Breast epithelium (tissue), 4 donors: ENCODE measurements around the gene STAT3. TPM values are rescaled to one million over a fixed set of nuclear protein-coding genes. Genes with fewer than 3 reads are reported as not detected.

Source experiments
- DNase-seq, 2 donors: peaks; one replicate each; pipeline ENCODE4 v3.0.0-alpha.2; 2019; ENCODE audit warnings: low spot score in 2 of 2
- H3K27ac ChIP-seq, 2 donors: fragments of 200-600 bp; sonication (generic) in 1 of 2; one replicate each; pipeline ENCODE4 v1.5.1; 2016 to 2019; ENCODE audit warnings: mild to moderate bottlenecking in 1 of 2
- H3K27me3 ChIP-seq, 2 donors: fragments of 200-600 bp; sonication (generic) in 1 of 2; one replicate each; pipeline versions ENCODE4 v1.5.1 to v1.6.0; 2017 to 2019; ENCODE audit warnings: control low read depth in 1 of 2, mild to moderate bottlenecking in 1 of 2
- H3K36me3 ChIP-seq: fragments of 200-600 bp; one replicate; pipeline ENCODE4 v1.5.1; 2019
- H3K4me1 ChIP-seq, 2 donors: fragments of 200-600 bp; sonication (generic); one replicate each; pipeline ENCODE4 v1.5.1; 2016 to 2019; ENCODE audit warnings: control low read depth in 1 of 2
- H3K4me3 ChIP-seq, 3 donors: fragments of 200-600 bp; sonication (generic); 1 replicate in 2 of 3; 2 replicates in 1 of 3; pipeline ENCODE4 v1.5.1; 2016 to 2019; ENCODE audit warnings: mild to moderate bottlenecking in 3 of 3, moderate library complexity in 2 of 3
- H3K9me3 ChIP-seq, 2 donors: fragments of 200-600 bp; sonication (generic) in 1 of 2; one replicate each; pipeline ENCODE4 v1.5.1; 2016 to 2019; ENCODE audit warnings: control low read depth in 1 of 2
- POLR2A ChIP-seq: fragments of 450-650 bp; IDR thresholded peaks from one replicate; pipeline ENCODE4 v1.6.1; 2016; ENCODE audit warnings: antibody characterized with exemption, mild to moderate bottlenecking, moderate library complexity
- POLR2AphosphoS5 ChIP-seq, 3 donors: sonication (generic); formaldehyde crosslinking; IDR thresholded peaks; one replicate each; pipeline ENCODE4 v1.6.1; 2017; ENCODE audit warnings: antibody characterized with exemption in 3 of 3
- intact Hi-C: fragments of 100-400 bp; cut with DNase I; formaldehyde crosslinking; loops from one replicate; pipeline ENCODE4 v1.15.1; 2023; ENCODE audit warnings: low total_unique reads
- total RNA-seq, 3 donors: library from RNA; depleted of rRNA; stranded (reverse); fragments of >200 nt; gene quantifications; one replicate each; pipeline ENCODE4 v1.1.0, GENCODE V29; 2016
- TF ChIP-seq, protein P1 (sequence below), 3 donors: fragments of 450-650 bp; IDR thresholded peaks; one replicate each; pipeline ENCODE4 v1.5.1; 2016 to 2017; ENCODE audit warnings: antibody characterized with exemption in 3 of 3, mild to moderate bottlenecking in 3 of 3, moderate library complexity in 3 of 3

Gene STAT3
- total RNA-seq, 3 donors from 2014 or later = 193 to 322 (median 238) TPM

DNA sequence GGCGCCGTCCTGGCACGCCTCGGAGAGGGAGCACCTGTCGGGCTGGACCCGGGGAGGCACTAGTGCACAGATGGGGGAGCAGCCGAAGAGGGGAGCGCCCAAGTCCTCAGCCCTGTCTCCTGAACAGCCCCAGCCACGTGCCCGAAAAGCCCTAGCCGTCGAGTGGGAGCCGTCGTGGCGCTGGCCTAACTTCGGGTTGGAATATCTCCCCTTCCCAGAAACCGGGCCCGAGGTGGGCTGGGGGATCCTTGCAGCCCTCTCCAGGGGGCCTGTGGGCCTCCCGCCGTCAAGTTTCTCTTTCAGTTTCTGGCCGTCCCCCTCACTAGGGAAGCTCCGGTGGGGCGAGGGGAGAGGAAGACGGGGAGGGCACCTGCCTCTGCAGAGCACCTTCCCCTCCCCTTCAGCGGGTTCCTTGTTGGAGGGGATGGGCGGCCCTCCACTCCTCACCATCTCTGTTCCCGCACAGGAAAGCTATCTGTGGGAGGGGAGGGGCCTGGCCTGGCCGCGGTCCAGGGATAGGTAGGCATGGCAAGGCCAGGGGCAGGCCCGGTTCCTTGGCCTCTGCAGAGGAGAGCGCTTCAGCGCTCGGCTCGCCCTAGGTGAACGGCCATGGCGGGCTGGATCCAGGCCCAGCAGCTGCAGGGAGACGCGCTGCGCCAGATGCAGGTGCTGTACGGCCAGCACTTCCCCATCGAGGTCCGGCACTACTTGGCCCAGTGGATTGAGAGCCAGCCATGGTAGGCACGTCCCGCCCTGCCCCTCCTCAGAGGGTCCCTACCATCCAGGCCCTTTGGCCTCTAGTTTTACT lies 99.2 kb downstream of the STAT3 start:
- H3K27ac ChIP-seq = peak overlapping the region; percentile 91 to 92
- H3K4me3 ChIP-seq = peak overlapping the region; percentile 75 to 91 (median 77)
- H3K4me1 ChIP-seq = peaks cover 13% of the 10 kb centered on the region in 2 donors
- intact Hi-C loops = no loop called here
- H3K36me3 ChIP-seq = no peaks in the 10 kb centered on the region
- no peaks in the 10 kb centered on the region for H3K9me3 ChIP-seq
- DNase-seq = peak in 1 of 2 donors; percentile 48
- TF ChIP-seq POLR2A (no peak), POLR2AphosphoS5 (IDR thresholded peaks at IDR 0.05) (peak in 1 of 3 donors; percentile 25)
- no peaks in the 10 kb centered on the region for H3K27me3 ChIP-seq

DNA sequence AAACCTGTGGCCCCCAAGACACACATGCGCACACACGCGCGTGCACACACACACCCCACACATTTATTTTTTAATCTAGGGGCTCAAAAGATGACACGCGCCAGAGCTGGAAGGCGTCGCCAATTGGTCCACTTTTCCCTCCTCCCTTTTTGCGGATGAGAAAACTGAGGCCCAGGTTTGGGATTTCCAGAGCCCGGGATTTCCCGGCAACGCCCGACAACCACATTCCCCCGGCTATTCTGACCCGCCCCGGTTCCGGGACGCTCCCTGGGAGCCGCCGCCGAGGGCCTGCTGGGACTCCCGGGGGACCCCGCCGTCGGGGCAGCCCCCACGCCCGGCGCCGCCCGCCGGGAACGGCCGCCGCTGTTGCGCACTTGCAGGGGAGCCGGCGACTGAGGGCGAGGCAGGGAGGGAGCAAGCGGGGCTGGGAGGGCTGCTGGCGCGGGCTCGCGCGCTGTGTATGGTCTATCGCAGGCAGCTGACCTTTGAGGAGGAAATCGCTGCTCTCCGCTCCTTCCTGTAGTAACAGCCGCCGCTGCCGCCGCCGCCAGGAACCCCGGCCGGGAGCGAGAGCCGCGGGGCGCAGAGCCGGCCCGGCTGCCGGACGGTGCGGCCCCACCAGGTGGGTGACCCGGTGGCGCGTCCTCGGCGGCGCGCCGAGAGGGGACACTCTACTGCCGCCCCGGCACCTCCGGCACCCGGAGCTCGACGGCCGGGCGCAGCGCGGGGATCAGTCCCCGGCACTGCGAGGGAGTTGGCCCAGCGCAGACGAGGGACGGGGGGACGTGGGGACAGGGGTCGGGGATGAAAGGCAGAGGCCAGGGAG lies 100.1 kb downstream of the STAT3 start, which contains the start of gene STAT5A:
Gene STAT5A, plus strand, starts transcription at position 522 of the 826 bp plus-strand sequence. CDS start 914 bp downstream, outside the sequence.
- TF ChIP-seq POLR2AphosphoS5 (IDR thresholded peaks at IDR 0.05) (peak in 2 of 3 donors; percentile 77 to 87), POLR2A (no peak)
- H3K36me3 ChIP-seq = no peaks in the 10 kb centered on the region
- intact Hi-C loops = no loop called here
- no peaks in the 10 kb centered on the region for H3K27me3 ChIP-seq
- DNase-seq = peak; percentile 89 to 93
- peak within 1 kb of the TSS; percentile 91 to 92 for H3K27ac ChIP-seq
- H3K4me1 ChIP-seq = peaks cover 16 to 20% of the 10 kb centered on the region in 2 donors
- no peaks in the 10 kb centered on the region for H3K9me3 ChIP-seq
- H3K4me3 ChIP-seq = peak within 1 kb of the TSS; percentile 75 to 91 (median 77)

DNA sequence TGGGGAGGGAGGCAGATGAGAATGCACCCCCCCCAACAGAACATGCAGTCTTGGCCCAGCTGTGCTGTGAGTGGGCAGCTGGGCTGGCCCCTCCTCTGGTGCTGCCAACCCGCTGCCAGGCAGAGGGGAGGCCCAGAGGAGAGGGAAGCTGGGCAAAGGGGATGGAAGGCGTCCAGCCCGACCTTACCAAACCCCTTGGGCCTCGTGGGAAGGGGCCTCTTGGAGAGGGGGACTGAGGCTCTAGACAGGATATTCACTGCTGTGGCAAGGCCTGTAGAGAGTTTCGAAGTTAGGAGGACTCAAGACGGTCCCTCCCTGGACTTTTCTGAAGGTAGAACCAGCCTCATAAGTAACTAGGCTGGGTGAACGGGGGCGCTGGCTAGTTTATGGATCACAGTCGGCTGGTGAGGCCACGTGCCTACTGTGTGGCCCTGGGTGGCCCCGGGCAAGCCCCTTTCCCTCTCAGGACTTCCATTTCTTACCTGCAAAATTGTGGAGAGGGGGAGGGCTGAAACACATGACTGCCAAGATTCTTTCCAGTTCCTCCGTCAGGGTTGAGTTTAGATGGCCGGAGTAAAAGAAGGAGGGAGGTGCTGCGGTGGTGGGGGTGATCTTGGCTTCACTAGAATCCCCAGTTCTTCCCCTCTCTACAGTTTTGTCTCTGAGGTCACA lies 100.8 kb downstream of the STAT3 start:
- H3K9me3 ChIP-seq = no peaks in the 10 kb centered on the region
- H3K4me1 ChIP-seq = peaks cover 18 to 27% of the 10 kb centered on the region in 2 donors
- H3K4me3 ChIP-seq = peak overlapping the region; percentile 75 to 91 (median 77)
- TF ChIP-seq POLR2A (peak; percentile 23), POLR2AphosphoS5 (IDR thresholded peaks at IDR 0.05) (peak in 1 of 3 donors; percentile 45)
- TF ChIP-seq, protein P1, sequence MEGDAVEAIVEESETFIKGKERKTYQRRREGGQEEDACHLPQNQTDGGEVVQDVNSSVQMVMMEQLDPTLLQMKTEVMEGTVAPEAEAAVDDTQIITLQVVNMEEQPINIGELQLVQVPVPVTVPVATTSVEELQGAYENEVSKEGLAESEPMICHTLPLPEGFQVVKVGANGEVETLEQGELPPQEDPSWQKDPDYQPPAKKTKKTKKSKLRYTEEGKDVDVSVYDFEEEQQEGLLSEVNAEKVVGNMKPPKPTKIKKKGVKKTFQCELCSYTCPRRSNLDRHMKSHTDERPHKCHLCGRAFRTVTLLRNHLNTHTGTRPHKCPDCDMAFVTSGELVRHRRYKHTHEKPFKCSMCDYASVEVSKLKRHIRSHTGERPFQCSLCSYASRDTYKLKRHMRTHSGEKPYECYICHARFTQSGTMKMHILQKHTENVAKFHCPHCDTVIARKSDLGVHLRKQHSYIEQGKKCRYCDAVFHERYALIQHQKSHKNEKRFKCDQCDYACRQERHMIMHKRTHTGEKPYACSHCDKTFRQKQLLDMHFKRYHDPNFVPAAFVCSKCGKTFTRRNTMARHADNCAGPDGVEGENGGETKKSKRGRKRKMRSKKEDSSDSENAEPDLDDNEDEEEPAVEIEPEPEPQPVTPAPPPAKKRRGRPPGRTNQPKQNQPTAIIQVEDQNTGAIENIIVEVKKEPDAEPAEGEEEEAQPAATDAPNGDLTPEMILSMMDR (IDR thresholded peaks at IDR 0.05) = no peak
- peak in 1 of 2 donors; percentile 51 for DNase-seq
- no peaks in the 10 kb centered on the region for H3K27me3 ChIP-seq
- intact Hi-C loops = no loop called here
- H3K36me3 ChIP-seq = no peaks in the 10 kb centered on the region
- H3K27ac ChIP-seq = peak overlapping the region; percentile 91 to 92

GRCh38 chr17:42286411-42287221 lies 101.6 kb downstream of the STAT3 start:
- H3K9me3 ChIP-seq = no peaks in the 10 kb centered on the region
- peak in 1 of 2 donors; percentile 18 for DNase-seq
- TF ChIP-seq POLR2A = no peak
- TF ChIP-seq POLR2AphosphoS5 (IDR thresholded peaks at IDR 0.05) = no peak
- TF ChIP-seq, protein P1 (IDR thresholded peaks at IDR 0.05) = no peak
- peak overlapping the region; percentile 91 to 92 for H3K27ac ChIP-seq
- peaks cover 18 to 27% of the 10 kb centered on the region in 2 donors for H3K4me1 ChIP-seq
- H3K27me3 ChIP-seq = no peaks in the 10 kb centered on the region
- H3K36me3 ChIP-seq = no peaks in the 10 kb centered on the region
- intact Hi-C loops = no loop called here
- peak overlapping the region; percentile 75 to 91 (median 77) for H3K4me3 ChIP-seq

- peak in 1 of 2 donors; percentile 13 for DNase-seq
Measured at GRCh38 chr17:42285346-42286050, 102.7 kb downstream of the STAT3 start.

More at GRCh38 chr17:42285346-42286050, 102.7 kb downstream of the STAT3 start:
- TF ChIP-seq, protein P1 (IDR thresholded peaks at IDR 0.05) = no peak
- TF ChIP-seq POLR2AphosphoS5 (IDR thresholded peaks at IDR 0.05) = no peak
- no peak for TF ChIP-seq POLR2A
- peaks cover 18 to 27% of the 10 kb centered on the region in 2 donors for H3K4me1 ChIP-seq
- H3K27me3 ChIP-seq = no peaks in the 10 kb centered on the region
- H3K9me3 ChIP-seq = no peaks in the 10 kb centered on the region
- peak overlapping the region; percentile 32 to 92 for H3K27ac ChIP-seq
- no peak overlapping the region for H3K4me3 ChIP-seq
- intact Hi-C loops = no loop called here
- H3K36me3 ChIP-seq = no peaks in the 10 kb centered on the region
